GM12878 (cell line): ENCODE data around the gene RPL32. TPM values are rescaled to one million over a fixed set of nuclear protein-coding genes. Genes with fewer than 3 reads are reported as not detected.

ENCODE experiments used
- ATAC-seq: fragments of 200-7000 bp; cut with Tn5 transposase; 3 replicates; pipeline ENCODE4 v1.9.1; 2020; ENCODE audit warnings: mild to moderate bottlenecking, moderate library complexity
- BruUV-seq: library from RNA; stranded (reverse); fragments of 400-500 nt; replicated peaks from 2 replicates; lab custom pipeline; 2021; lab: Mats Ljungman, UMichigan
- CTCF ChIA-PET: fragments of 300-600 bp; sonication (Branson Sonifier 250); formaldehyde crosslinking; extraction: SDS; loops from one replicate; lab custom pipeline; 2021; ENCODE audit warnings: inconsistent platforms; lab: Yijun Ruan, JAX
- POLR2A ChIA-PET: fragments of 350-600 bp; formaldehyde crosslinking; extraction: SDS; loops from one replicate; lab custom pipeline; 2021; ENCODE audit warnings: inconsistent platforms; lab: Charles Lee
- RAD21 ChIA-PET: fragments of 300-600 bp; sonication (Branson Sonifier 250); formaldehyde crosslinking; loops from one replicate; lab custom pipeline; 2023; ENCODE audit warnings: antibody characterized with exemption; ENCODE audit not compliant: unreplicated experiment; lab: Charles Lee
- SMC1A ChIA-PET: fragments of 300-600 bp; sonication (Branson Sonifier 250); formaldehyde crosslinking; loops from one replicate; lab custom pipeline; 2023; ENCODE audit not compliant: unreplicated experiment, uncharacterized antibody; lab: Charles Lee
- DNase-seq: peaks from one replicate; pipeline ENCODE4 v3.0.0-alpha.2; 2011; ENCODE audit warnings: low read depth, low spot score
- FAIRE-seq: peaks from 3 replicates; lab custom pipeline; 2011; peaks lifted over from hg19 to GRCh38; lab: Jason Lieb, UNC
- H2AFZ ChIP-seq: 2 replicates; pipeline ENCODE4 v1.6.0; 2011; ENCODE audit warnings: low read depth, low read length, control low read depth; ENCODE audit not compliant: control insufficient read depth
- H3K27ac ChIP-seq: 2 replicates; pipeline ENCODE4 v1.5.1; 2011; ENCODE audit warnings: control low read depth; ENCODE audit not compliant: control insufficient read depth, insufficient read depth
- H3K27me3 ChIP-seq, 2 experiments: replicated peaks in 1 of 2; 2 replicates each; pipeline versions ENCODE4 v1.6.0 to v1.6.1; 2011; ENCODE audit warnings: low read length in 1 of 2; ENCODE audit not compliant: control insufficient read depth in 2 of 2, insufficient read depth in 2 of 2
- H3K36me3 ChIP-seq, 2 experiments: 2 replicates each; pipeline ENCODE4 v1.5.1; 2011; ENCODE audit warnings: low read length in 1 of 2; ENCODE audit not compliant: control insufficient read depth in 2 of 2, insufficient read depth in 2 of 2
- H3K4me1 ChIP-seq: 2 replicates; pipeline ENCODE4 v1.6.1; 2011; ENCODE audit warnings: mild to moderate bottlenecking, low read length, moderate library complexity, mixed read lengths; ENCODE audit not compliant: control insufficient read depth, insufficient read depth
- H3K4me2 ChIP-seq: 2 replicates; pipeline ENCODE4 v1.6.0; 2011; ENCODE audit warnings: control low read depth; ENCODE audit not compliant: control insufficient read depth, insufficient read depth
- H3K4me3 ChIP-seq: fragments of 200-600 bp; sonication (generic); 2 replicates; pipeline ENCODE4 v1.5.1; 2016
- H3K79me2 ChIP-seq: 2 replicates; pipeline ENCODE4 v1.6.0; 2011; ENCODE audit warnings: low read length; ENCODE audit not compliant: control insufficient read depth, insufficient read depth
- H3K9ac ChIP-seq: 2 replicates; pipeline ENCODE4 v1.8.0; 2011; ENCODE audit warnings: low read length, control low read depth, mixed read lengths; ENCODE audit not compliant: control insufficient read depth, insufficient read depth
- H3K9me3 ChIP-seq: replicated peaks from 3 replicates; pipeline ENCODE4 v1.5.1; 2011; ENCODE audit warnings: mild to moderate bottlenecking, low read length; ENCODE audit not compliant: control insufficient read depth, insufficient read depth
- H4K20me1 ChIP-seq: 2 replicates; pipeline ENCODE4 v1.6.0; 2011; ENCODE audit not compliant: control insufficient read depth, insufficient read depth
- BACH1 ChIP-seq: fragments of 450-650 bp; IDR thresholded peaks from 2 replicates; pipeline ENCODE4 v1.6.1; 2017; ENCODE audit warnings: mild to moderate bottlenecking, borderline replicate concordance
- CHD2 ChIP-seq: IDR thresholded peaks from 2 replicates; pipeline ENCODE4 v1.6.1; 2011; ENCODE audit warnings: low read depth, low read length, improper control_type of control experiment, borderline replicate concordance
- CHD4 ChIP-seq: fragments of 200-600 bp; sonication (generic); IDR thresholded peaks from 2 replicates; pipeline ENCODE4 v1.6.1; 2016; ENCODE audit warnings: mild to moderate bottlenecking
- CTCF ChIP-seq, 3 experiments: IDR thresholded peaks in 2 of 3; conservative IDR thresholded peaks in 1 of 3; 2 replicates each; pipeline ENCODE4 v1.5.1; 2011; ENCODE audit warnings: low read depth in 3 of 3, low read length in 3 of 3, mild to moderate bottlenecking in 3 of 3, control low read depth in 2 of 3, moderate library complexity in 2 of 3, inconsistent platforms in 1 of 3, mixed read lengths in 1 of 3; ENCODE audit not compliant: control insufficient read depth in 2 of 3, insufficient read depth in 1 of 3; ENCODE audit errors: extremely low read depth in 1 of 3
- GABPA ChIP-seq: IDR thresholded peaks from 2 replicates; pipeline ENCODE4 v1.6.1; 2014; ENCODE audit warnings: antibody characterized with exemption, low read depth, mild to moderate bottlenecking, inconsistent platforms
- IKZF2 ChIP-seq, 2 experiments: fragments of 450-650 bp; IDR thresholded peaks; 2 replicates each; pipeline ENCODE4 v1.6.1; 2017; ENCODE audit warnings: mild to moderate bottlenecking in 2 of 2, moderate library complexity in 2 of 2
- MLLT1 ChIP-seq: fragments of 450-650 bp; IDR thresholded peaks from 2 replicates; pipeline ENCODE4 v1.6.1; 2016; ENCODE audit warnings: mild to moderate bottlenecking
- PKNOX1 ChIP-seq: fragments of 450-650 bp; IDR thresholded peaks from 2 replicates; pipeline ENCODE4 v1.6.1; 2016; ENCODE audit warnings: mild to moderate bottlenecking
- POLR2AphosphoS2 ChIP-seq: IDR thresholded peaks from 2 replicates; pipeline ENCODE4 v1.6.1; 2011; ENCODE audit warnings: low read depth, mild to moderate bottlenecking, low read length, improper control_type of control experiment, moderate library complexity
- SKIL ChIP-seq: fragments of 450-650 bp; IDR thresholded peaks from 2 replicates; pipeline ENCODE4 v1.6.1; 2017; ENCODE audit warnings: mild to moderate bottlenecking, low read depth, inconsistent platforms; ENCODE audit not compliant: poor library complexity, severe bottlenecking
- SMAD5 ChIP-seq: IDR thresholded peaks from 2 replicates; pipeline ENCODE4 v1.6.1; 2016; ENCODE audit warnings: antibody characterized with exemption, low read depth
- SP1 ChIP-seq: IDR thresholded peaks from one replicate; pipeline ENCODE4 v1.6.1; 2011; ENCODE audit warnings: low read depth, low read length
- WGBS: methylation state at CpG from one replicate; pipeline ENCODE4 v1.1.6; 2016; ENCODE audit warnings: low lambda C conversion rate; ENCODE audit not compliant: insufficient replicate concordance, insufficient coverage; ENCODE audit errors: missing lambda C conversion rate; 5-methylcytosine and 5-hydroxymethylcytosine counted together
- in situ Hi-C: fragments of 300-500 bp; cut with MboI; formaldehyde crosslinking; loops from 9 replicates; pipeline ENCODE4 v1.14.3; 2018; ENCODE audit warnings: mixed read lengths
- intact Hi-C: fragments of 100-400 bp; cut with micrococcal nuclease; formaldehyde crosslinking; loops from one replicate; pipeline ENCODE4 v1.14.2; 2022; ENCODE audit not compliant: unreplicated experiment
- polyA plus RNA-seq, 11 experiments: library from polyadenylated mRNA; depleted of rRNA in 4 of 11; unstranded in 6 of 11; stranded (reverse) in 5 of 11; fragments of >200 nt; fragmentation: Nextera tagmentation in 4 of 11; fragmentation: Illumina TruSeq in 1 of 11; extraction: Ambion mirVana in 4 of 11; extraction: Trizol in 1 of 11; gene quantifications; 1 replicate in 1 of 11; 2 replicates in 10 of 11; pipeline versions ENCODE4 v1.2.1 to v1.2.3, GENCODE V29; 2011 to 2016; ENCODE audit warnings: inconsistent platforms in 2 of 11, missing spikeins in 2 of 11, low read depth in 1 of 11
- total RNA-seq, 4 experiments: library from RNA; depleted of rRNA in 3 of 4; stranded (reverse); fragments of >200 nt in 3 of 4; fragmentation: Illumina TruSeq in 1 of 4; extraction: Trizol in 1 of 4; gene quantifications; 2 replicates each; pipeline versions ENCODE4 v1.2.1 to v1.2.3, GENCODE V29; 2013 to 2021
- TF ChIP-seq, protein P1 (sequence below): IDR thresholded peaks from 2 replicates; pipeline ENCODE4 v1.6.1; 2011; ENCODE audit warnings: borderline replicate concordance, low read depth, mild to moderate bottlenecking, moderate library complexity, mixed read lengths, low read length; ENCODE audit not compliant: insufficient read depth; ENCODE audit errors: extremely low read length

Gene RPL32
- total and polyA plus RNA-seq, 10 of the 15 experiments (the other 5 are each of a cell fraction or from before 2014, with no cell fraction given): 1,533 to 5,147 (median 3,350) TPM

GRCh38 chr3:12886736-12887135, 45.4 kb upstream of the RPL32 start:
- Histone ChIP-seq H3K36me3 (no peaks in the 10 kb centered on the region), H3K9me3 (no peaks in the 10 kb centered on the region; the same call in 2 of the 3 replicates), H3K79me2 (no peaks in the 10 kb centered on the region), H3K27me3 (no peaks in the 10 kb centered on the region), H3K4me3 (no peak overlapping the region), H3K4me1 (peaks cover 52% of the 10 kb centered on the region), H4K20me1 (no peaks in the 10 kb centered on the region), H3K9ac (no peak overlapping the region; the same call in 1 of the 2 replicates)
- WGBS: 95% methylated on average over 12 of the region's 12 CpGs
- CTCF ChIA-PET: interaction anchor here (0.9 to 14.3 kb wide), 12 partner anchors 13 to 205 kb away, joined by 3 to 271 read pairs (median 4); partner anchors contain the start of gene RPL32
- SMC1A ChIA-PET: interaction anchor here (0.9 to 8.4 kb wide), 4 partner anchors 11 to 160 kb away, joined by 3 to 103 read pairs (median 4); no protein-coding TSS in a partner anchor
- FAIRE-seq: no peak
- TF ChIP-seq SMAD5 (no peak), CTCF (IDR thresholded peaks at IDR 0.05 in 2 of 3, conservative IDR thresholded peaks at IDR 0.05 in 1 of 3; ENCODE audit: control insufficient read depth in 2 of 3, extremely low read depth in 1 of 3, insufficient read depth in 1 of 3, low read depth in 3 of 3, low read length in 3 of 3) (no peak), PKNOX1 (no peak), IKZF2 (IDR thresholded peaks at IDR 0.05) (no peak), CHD4 (no peak), GABPA (no peak), SP1 (no peak), MLLT1 (no peak), SKIL (no peak), CHD2 (no peak), POLR2AphosphoS2 (no peak), BACH1 (no peak)
- TF ChIP-seq, protein P1, sequence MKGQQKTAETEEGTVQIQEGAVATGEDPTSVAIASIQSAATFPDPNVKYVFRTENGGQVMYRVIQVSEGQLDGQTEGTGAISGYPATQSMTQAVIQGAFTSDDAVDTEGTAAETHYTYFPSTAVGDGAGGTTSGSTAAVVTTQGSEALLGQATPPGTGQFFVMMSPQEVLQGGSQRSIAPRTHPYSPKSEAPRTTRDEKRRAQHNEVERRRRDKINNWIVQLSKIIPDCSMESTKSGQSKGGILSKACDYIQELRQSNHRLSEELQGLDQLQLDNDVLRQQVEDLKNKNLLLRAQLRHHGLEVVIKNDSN: no peak
- TF ChIP-seq, all 136 proteins: peak for 0
- no peak overlapping the region for H2AFZ ChIP-seq
- H3K27ac ChIP-seq: peak overlapping the region; percentile 75
- no TSS peak for BruUV-seq
- no peak for DNase-seq
- ChIA-PET RAD21 (interaction anchor here (0.9 to 1.6 kb wide), 5 partner anchors 16 to 109 kb away, joined by 4 to 5 read pairs (median 4); partner anchors contain the start of gene RPL32), POLR2A (interaction anchor here (0.5 to 1.4 kb wide), 2 partner anchors 43 to 308 kb away, joined by 3 to 13 read pairs; no protein-coding TSS in a partner anchor)
- peak overlapping the region; percentile 90 for H3K4me2 ChIP-seq
- no peak for ATAC-seq
- intact Hi-C loops (no loop called here), in situ Hi-C loops (no loop called here)
